ENCODE measurements around the gene NIN. TPM values are rescaled to one million over a fixed set of nuclear protein-coding genes. Genes with fewer than 3 reads are reported as not detected.

The NIN gene
- total and polyA plus RNA-seq, 5 donors from 2014 or later: 17.6 to 78.2 (median 24.0) TPM

GRCh38 chr14:50813544-50813863 lies 17.5 kb downstream of the NIN start:
- H3K36me3 Mint-ChIP-seq: peaks cover 25% of the 10 kb centered on the region
- peak overlapping the region; percentile 54 for H3K4me3 ChIP-seq (ENCODE audit: low read depth, low read length)

GRCh38 chr14:50812856-50813543 lies 18.0 kb downstream of the NIN start:
- DNase-seq (no peak), ATAC-seq (ENCODE audit: low read depth in 2 of 2) (no peak)
- peaks cover 21% of the 10 kb centered on the region for H3K4me1 ChIP-seq (ENCODE audit: control insufficient read depth, insufficient read depth, low read length, poor library complexity, severe bottlenecking)
- no peaks in the 10 kb centered on the region for H3K27me3 ChIP-seq (ENCODE audit: control insufficient read depth, insufficient read depth, low read length)
- H3K9me3 ChIP-seq (ENCODE audit: control insufficient read depth in 2 of 2, low read length in 2 of 2): no peaks in the 10 kb centered on the region
- no peaks in the 10 kb centered on the region for H3K36me3 ChIP-seq (ENCODE audit: control insufficient read depth, insufficient read depth, low read length)
- Mint-ChIP-seq H3K27ac (peak overlapping the region; percentile 87 to 97 (median 90)), H3K4me1 (peaks cover 24 to 54% (median 45%) of the 10 kb centered on the region in 4 donors), H3K36me3 (peaks cover 21% of the 10 kb centered on the region), H3K9me3 (peaks cover 0 to 11% (median 0%) of the 10 kb centered on the region in 7 donors), H3K27me3 (no peaks in the 10 kb centered on the region), H3K4me3 (peak overlapping the region; percentile 29 to 87 (median 84))
- H3K4me3 ChIP-seq (ENCODE audit: low read depth, low read length): peak overlapping the region; percentile 54
- H3K27ac ChIP-seq (ENCODE audit: insufficient read depth, low read length, poor library complexity, severe bottlenecking): no peak overlapping the region

More at GRCh38 chr14:50813544-50813863, 17.5 kb downstream of the NIN start:
- H3K9me3 ChIP-seq (ENCODE audit: control insufficient read depth in 2 of 2, low read length in 2 of 2): no peaks in the 10 kb centered on the region
- H3K4me3 Mint-ChIP-seq: peak overlapping the region; percentile 29 to 87 (median 84)
- no peaks in the 10 kb centered on the region for H3K36me3 ChIP-seq (ENCODE audit: control insufficient read depth, insufficient read depth, low read length)
- ATAC-seq (ENCODE audit: low read depth in 2 of 2) (peak; percentile 42 to 68), DNase-seq (peak in 2 of 3 donors; percentile 44 to 65)
- no peak overlapping the region for H3K27ac ChIP-seq (ENCODE audit: insufficient read depth, low read length, poor library complexity, severe bottlenecking)
- peaks cover 24 to 57% (median 46%) of the 10 kb centered on the region in 4 donors for H3K4me1 Mint-ChIP-seq
- H3K4me1 ChIP-seq (ENCODE audit: control insufficient read depth, insufficient read depth, low read length, poor library complexity, severe bottlenecking): peaks cover 21% of the 10 kb centered on the region
- peak overlapping the region; percentile 87 to 97 (median 90) for H3K27ac Mint-ChIP-seq
- H3K27me3 ChIP-seq (ENCODE audit: control insufficient read depth, insufficient read depth, low read length): no peaks in the 10 kb centered on the region
- peaks cover 0 to 11% (median 0%) of the 10 kb centered on the region in 7 donors for H3K9me3 Mint-ChIP-seq
- H3K27me3 Mint-ChIP-seq: no peaks in the 10 kb centered on the region

GRCh38 chr14:50812180-50812579 lies 18.8 kb downstream of the NIN start:
- H3K9me3 Mint-ChIP-seq: peaks cover 0 to 11% (median 0%) of the 10 kb centered on the region in 7 donors
- H3K9me3 ChIP-seq (ENCODE audit: control insufficient read depth in 2 of 2, low read length in 2 of 2): no peaks in the 10 kb centered on the region
- no peaks in the 10 kb centered on the region for H3K27me3 Mint-ChIP-seq
- no peak for DNase-seq
- H3K4me3 Mint-ChIP-seq: peak overlapping the region in 3 of 4 donors; percentile 25 to 78 (median 41)
- peaks cover 28% of the 10 kb centered on the region for H3K36me3 Mint-ChIP-seq
- H3K4me1 Mint-ChIP-seq: peaks cover 30 to 61% (median 47%) of the 10 kb centered on the region in 4 donors
- no peak overlapping the region for H3K27ac ChIP-seq (ENCODE audit: insufficient read depth, low read length, poor library complexity, severe bottlenecking)
- H3K27ac Mint-ChIP-seq: peak overlapping the region; percentile 85 to 97 (median 90)
- H3K36me3 ChIP-seq (ENCODE audit: control insufficient read depth, insufficient read depth, low read length): no peaks in the 10 kb centered on the region
- ATAC-seq (ENCODE audit: low read depth in 2 of 2): no peak
- peaks cover 21% of the 10 kb centered on the region for H3K4me1 ChIP-seq (ENCODE audit: control insufficient read depth, insufficient read depth, low read length, poor library complexity, severe bottlenecking)
- peak overlapping the region; percentile 17 for H3K4me3 ChIP-seq (ENCODE audit: low read depth, low read length)
- no peaks in the 10 kb centered on the region for H3K27me3 ChIP-seq (ENCODE audit: control insufficient read depth, insufficient read depth, low read length)

GRCh38 chr14:50808053-50808452 lies 22.9 kb downstream of the NIN start:
- Histone ChIP-seq H3K4me1 (ENCODE audit: control insufficient read depth, insufficient read depth, low read length, poor library complexity, severe bottlenecking) (peaks cover 10% of the 10 kb centered on the region), H3K27ac (ENCODE audit: insufficient read depth, low read length, poor library complexity, severe bottlenecking) (no peak overlapping the region), H3K4me3 (ENCODE audit: low read depth, low read length) (no peak overlapping the region), H3K9me3 (ENCODE audit: control insufficient read depth in 2 of 2, low read length in 2 of 2) (no peaks in the 10 kb centered on the region), H3K36me3 (ENCODE audit: control insufficient read depth, insufficient read depth, low read length) (peaks cover 22% of the 10 kb centered on the region), H3K27me3 (ENCODE audit: control insufficient read depth, insufficient read depth, low read length) (no peaks in the 10 kb centered on the region)
- ATAC-seq (ENCODE audit: low read depth in 2 of 2): no peak
- Mint-ChIP-seq H3K9me3 (no peaks in the 10 kb centered on the region), H3K27ac (peak overlapping the region in 1 of 3 donors; percentile 36), H3K27me3 (no peaks in the 10 kb centered on the region), H3K36me3 (peaks cover 24% of the 10 kb centered on the region), H3K4me3 (no peak overlapping the region), H3K4me1 (peaks cover 19 to 32% (median 22%) of the 10 kb centered on the region in 4 donors)
- DNase-seq: no peak

GRCh38 chr14:50806241-50806933 lies 24.6 kb downstream of the NIN start:
- Mint-ChIP-seq H3K36me3 (peaks cover 24% of the 10 kb centered on the region), H3K27me3 (no peaks in the 10 kb centered on the region), H3K9me3 (no peaks in the 10 kb centered on the region), H3K27ac (no peak overlapping the region), H3K4me1 (peaks cover 14 to 27% (median 24%) of the 10 kb centered on the region in 4 donors), H3K4me3 (no peak overlapping the region)
- ATAC-seq (ENCODE audit: low read depth in 2 of 2) (no peak), DNase-seq (no peak)
- peaks cover 26% of the 10 kb centered on the region for H3K36me3 ChIP-seq (ENCODE audit: control insufficient read depth, insufficient read depth, low read length)
- H3K27ac ChIP-seq (ENCODE audit: insufficient read depth, low read length, poor library complexity, severe bottlenecking): no peak overlapping the region
- no peaks in the 10 kb centered on the region for H3K4me1 ChIP-seq (ENCODE audit: control insufficient read depth, insufficient read depth, low read length, poor library complexity, severe bottlenecking)
- H3K27me3 ChIP-seq (ENCODE audit: control insufficient read depth, insufficient read depth, low read length): no peaks in the 10 kb centered on the region
- no peak overlapping the region for H3K4me3 ChIP-seq (ENCODE audit: low read depth, low read length)
- no peaks in the 10 kb centered on the region for H3K9me3 ChIP-seq (ENCODE audit: control insufficient read depth in 2 of 2, low read length in 2 of 2)

GRCh38 chr14:50805396-50805795 lies 25.6 kb downstream of the NIN start:
- no peak overlapping the region for H3K4me3 Mint-ChIP-seq
- peaks cover 26% of the 10 kb centered on the region for H3K36me3 ChIP-seq (ENCODE audit: control insufficient read depth, insufficient read depth, low read length)

GRCh38 chr14:50804181-50804721 lies 26.7 kb downstream of the NIN start:
- ATAC-seq (ENCODE audit: low read depth in 2 of 2): no peak
- H3K9me3 ChIP-seq (ENCODE audit: control insufficient read depth in 2 of 2, low read length in 2 of 2): no peaks in the 10 kb centered on the region
- no peak overlapping the region for H3K4me3 ChIP-seq (ENCODE audit: low read depth, low read length)
- no peaks in the 10 kb centered on the region for H3K4me1 ChIP-seq (ENCODE audit: control insufficient read depth, insufficient read depth, low read length, poor library complexity, severe bottlenecking)
- H3K27ac ChIP-seq (ENCODE audit: insufficient read depth, low read length, poor library complexity, severe bottlenecking): no peak overlapping the region
- peaks cover 9 to 26% (median 22%) of the 10 kb centered on the region in 4 donors for H3K4me1 Mint-ChIP-seq
- H3K36me3 ChIP-seq (ENCODE audit: control insufficient read depth, insufficient read depth, low read length): peaks cover 27% of the 10 kb centered on the region
- H3K27me3 Mint-ChIP-seq: no peaks in the 10 kb centered on the region
- H3K27ac Mint-ChIP-seq: no peak overlapping the region
- no peaks in the 10 kb centered on the region for H3K9me3 Mint-ChIP-seq
- H3K36me3 Mint-ChIP-seq: peaks cover 24% of the 10 kb centered on the region
- DNase-seq: no peak
- no peaks in the 10 kb centered on the region for H3K27me3 ChIP-seq (ENCODE audit: control insufficient read depth, insufficient read depth, low read length)
- no peak overlapping the region for H3K4me3 Mint-ChIP-seq

More at GRCh38 chr14:50805396-50805795, 25.6 kb downstream of the NIN start:
- Histone ChIP-seq H3K27me3 (ENCODE audit: control insufficient read depth, insufficient read depth, low read length) (no peaks in the 10 kb centered on the region), H3K4me1 (ENCODE audit: control insufficient read depth, insufficient read depth, low read length, poor library complexity, severe bottlenecking) (no peaks in the 10 kb centered on the region), H3K27ac (ENCODE audit: insufficient read depth, low read length, poor library complexity, severe bottlenecking) (no peak overlapping the region), H3K9me3 (ENCODE audit: control insufficient read depth in 2 of 2, low read length in 2 of 2) (no peaks in the 10 kb centered on the region), H3K4me3 (ENCODE audit: low read depth, low read length) (no peak overlapping the region)
- DNase-seq (no peak), ATAC-seq (ENCODE audit: low read depth in 2 of 2) (no peak)
- Mint-ChIP-seq H3K27me3 (no peaks in the 10 kb centered on the region), H3K4me1 (peaks cover 14 to 27% (median 24%) of the 10 kb centered on the region in 4 donors), H3K27ac (peak overlapping the region in 1 of 3 donors; percentile 0), H3K36me3 (peaks cover 24% of the 10 kb centered on the region), H3K9me3 (no peaks in the 10 kb centered on the region)
